IMR-90 (cell line): Measurements from ENCODE around the gene NHLRC1. TPM values are rescaled to one million over a fixed set of nuclear protein-coding genes. Genes with fewer than 3 reads are reported as not detected.

Source experiments
- ATAC-seq: fragments of 200-7000 bp; cut with Tn5 transposase; 2 replicates; pipeline ENCODE4 v1.9.1; 2020; ENCODE audit warnings: low read depth, mild to moderate bottlenecking, moderate library complexity
- BruUV-seq: library from RNA; stranded (reverse); fragments of 400-500 nt; replicated peaks from 2 replicates; lab custom pipeline; 2021; lab: Mats Ljungman, UMichigan
- CTCF ChIA-PET: fragments of 300-600 bp; formaldehyde crosslinking; extraction: SDS; loops from one replicate; lab custom pipeline; 2021; ENCODE audit warnings: antibody characterized with exemption; lab: Yijun Ruan, JAX
- POLR2A ChIA-PET: fragments of 300-600 bp; sonication (Branson Sonifier 250); formaldehyde crosslinking; loops from one replicate; lab custom pipeline; 2022; ENCODE audit warnings: antibody characterized with exemption; ENCODE audit not compliant: unreplicated experiment; lab: Charles Lee
- DNase-seq: peaks from one replicate; pipeline ENCODE4 v3.0.0; 2013
- H2AFZ ChIP-seq: replicated peaks from 2 replicates; pipeline ENCODE3; 2013; ENCODE audit warnings: low read length, mild to moderate bottlenecking; ENCODE audit not compliant: poor library complexity
- H2AK5ac ChIP-seq: 2 replicates; pipeline ENCODE4 v1.6.1; 2013; ENCODE audit warnings: low read depth, low read length, inconsistent platforms
- H2AK9ac ChIP-seq: replicated peaks from 2 replicates; pipeline ENCODE3; 2013; ENCODE audit warnings: mild to moderate bottlenecking, low read depth, low read length, moderate library complexity; ENCODE audit not compliant: poor library complexity
- H2BK120ac ChIP-seq: 2 replicates; pipeline ENCODE4 v1.6.1; 2013; ENCODE audit warnings: low read depth, low read length, inconsistent platforms
- H2BK15ac ChIP-seq: 3 replicates; pipeline ENCODE4 v1.6.1; 2013; ENCODE audit warnings: low read depth, low read length, inconsistent platforms
- H2BK20ac ChIP-seq: 2 replicates; pipeline ENCODE4 v1.6.1; 2013; ENCODE audit warnings: low read depth, mild to moderate bottlenecking, inconsistent platforms, low read length, moderate library complexity
- H2BK5ac ChIP-seq: 2 replicates; pipeline ENCODE4 v1.6.1; 2013; ENCODE audit warnings: mild to moderate bottlenecking, low read depth, low read length, inconsistent platforms; ENCODE audit not compliant: poor library complexity, severe bottlenecking
- H3K14ac ChIP-seq: replicated peaks from 2 replicates; pipeline ENCODE4 v1.6.1; 2013; ENCODE audit warnings: low read depth, low read length, inconsistent platforms
- H3K18ac ChIP-seq: 2 replicates; pipeline ENCODE4 v1.6.1; 2013; ENCODE audit warnings: low read depth, low read length, control low read depth
- H3K23ac ChIP-seq: 2 replicates; pipeline ENCODE4 v1.6.1; 2013; ENCODE audit warnings: low read depth, low read length, inconsistent platforms
- H3K27ac ChIP-seq: 2 replicates; pipeline ENCODE4 v1.5.1; 2013; ENCODE audit warnings: mild to moderate bottlenecking, control low read depth, low read length; ENCODE audit not compliant: insufficient read depth
- H3K27me3 ChIP-seq: 2 replicates; pipeline ENCODE4 v1.6.1; 2013; ENCODE audit warnings: low read length; ENCODE audit not compliant: control insufficient read depth, insufficient read depth
- H3K36me3 ChIP-seq: 2 replicates; pipeline ENCODE4 v1.6.1; 2013; ENCODE audit warnings: low read length, mixed read lengths; ENCODE audit not compliant: control insufficient read depth, insufficient read depth
- H3K4ac ChIP-seq: 2 replicates; pipeline ENCODE4 v1.6.1; 2013; ENCODE audit warnings: low read depth, low read length, inconsistent platforms
- H3K4me1 ChIP-seq: 2 replicates; pipeline ENCODE4 v1.6.1; 2013; ENCODE audit warnings: low read length, mixed read lengths; ENCODE audit not compliant: control insufficient read depth, insufficient read depth
- H3K4me2 ChIP-seq: 2 replicates; pipeline ENCODE4 v1.6.1; 2013; ENCODE audit warnings: low read depth, mild to moderate bottlenecking, control low read depth, low read length, moderate library complexity
- H3K4me3 ChIP-seq: 2 replicates; pipeline ENCODE4 v1.5.1; 2013; ENCODE audit warnings: low read depth, mild to moderate bottlenecking, control low read depth, low read length, moderate library complexity; ENCODE audit not compliant: insufficient read depth
- H3K56ac ChIP-seq: 2 replicates; pipeline ENCODE4 v1.6.1; 2013; ENCODE audit warnings: low read length, inconsistent platforms; ENCODE audit not compliant: insufficient read depth; ENCODE audit errors: extremely low read depth
- H3K79me1 ChIP-seq, 2 experiments: 2 replicates each; pipeline ENCODE4 v1.6.1; 2013; ENCODE audit warnings: low read length in 2 of 2, inconsistent platforms in 1 of 2, low read depth in 1 of 2
- H3K9ac ChIP-seq: 2 replicates; pipeline ENCODE4 v1.6.1; 2013; ENCODE audit warnings: low read depth, low read length, control low read depth
- H3K9me1 ChIP-seq: 2 replicates; pipeline ENCODE4 v1.6.1; 2013; ENCODE audit warnings: low read length, inconsistent platforms; ENCODE audit not compliant: insufficient read depth
- H3K9me3 ChIP-seq: 2 replicates; pipeline ENCODE4 v1.6.1; 2013; ENCODE audit warnings: low read length; ENCODE audit not compliant: control insufficient read depth, insufficient read depth
- H4K20me1 ChIP-seq: 2 replicates; pipeline ENCODE4 v1.6.1; 2013; ENCODE audit warnings: low read length, inconsistent platforms; ENCODE audit not compliant: insufficient read depth
- H4K5ac ChIP-seq: 2 replicates; pipeline ENCODE4 v1.6.1; 2013; ENCODE audit warnings: mild to moderate bottlenecking, low read depth, low read length, control low read depth
- H4K8ac ChIP-seq, 2 experiments: 2 replicates each; pipeline ENCODE4 v1.6.1; 2013; ENCODE audit warnings: low read depth in 2 of 2, low read length in 2 of 2, control low read depth in 1 of 2, inconsistent platforms in 1 of 2
- H4K91ac ChIP-seq: 2 replicates; pipeline ENCODE4 v1.6.1; 2013; ENCODE audit warnings: low read depth, low read length, inconsistent platforms; ENCODE audit not compliant: insufficient read depth
- BHLHE40 ChIP-seq: fragments of 150-350 bp; IDR thresholded peaks from 2 replicates; pipeline ENCODE4 v1.6.1; 2016; ENCODE audit warnings: mild to moderate bottlenecking, low read depth, low read length
- CEBPB ChIP-seq: IDR thresholded peaks from 2 replicates; pipeline ENCODE4 v1.6.1; 2012; ENCODE audit warnings: low read depth, low read length, improper control_type of control experiment
- RAD21 ChIP-seq: IDR thresholded peaks from 2 replicates; pipeline ENCODE4 v1.6.1; 2012; ENCODE audit warnings: low read length, improper control_type of control experiment
- RCOR1 ChIP-seq: IDR thresholded peaks from 2 replicates; pipeline ENCODE4 v1.6.1; 2012; ENCODE audit warnings: mild to moderate bottlenecking, low read length, improper control_type of control experiment; ENCODE audit not compliant: insufficient replicate concordance
- RFX5 ChIP-seq: IDR thresholded peaks from 2 replicates; pipeline ENCODE4 v1.8.0; 2012; ENCODE audit warnings: low read depth, mild to moderate bottlenecking, low read length, moderate library complexity
- SMC3 ChIP-seq: fragments of 150-350 bp; IDR thresholded peaks from 2 replicates; pipeline ENCODE4 v1.6.1; 2016; ENCODE audit warnings: low read depth, mild to moderate bottlenecking, antibody characterized with exemption, low read length, moderate library complexity
- WGBS, 2 experiments: methylation state at CpG; one replicate each; pipeline versions ENCODE4 v1.1.5 to v1.1.7; 2013; ENCODE audit warnings: missing lambda C conversion rate in 2 of 2; ENCODE audit not compliant: insufficient read length in 1 of 2; ENCODE audit errors: extremely low coverage in 2 of 2; 5-methylcytosine and 5-hydroxymethylcytosine counted together
- dilution Hi-C: fragments of 300-500 bp; cut with HindIII; formaldehyde crosslinking; loops from one replicate; pipeline ENCODE4 v1.14.3; 2018; ENCODE audit warnings: low sequenced_read_pairs; ENCODE audit not compliant: unreplicated experiment
- in situ Hi-C: fragments of 300-500 bp; cut with MboI; formaldehyde crosslinking; loops from 3 replicates; pipeline ENCODE4 v1.14.3; 2019; ENCODE audit warnings: low sequenced_read_pairs, inconsistent platforms, mixed read lengths
- intact Hi-C: fragments of 100-400 bp; cut with micrococcal nuclease; formaldehyde crosslinking; loops from 2 replicates; pipeline ENCODE4 v1.10.0; 2022
- polyA plus RNA-seq, 3 experiments: library from polyadenylated mRNA; depleted of rRNA; stranded (reverse); fragments of >200 nt; gene quantifications; 2 replicates each; pipeline ENCODE4 v1.2.3, GENCODE V29; 2012; ENCODE audit warnings: low replicate concordance in 1 of 3
- total RNA-seq: library from RNA; depleted of rRNA; stranded (reverse); fragments of >200 nt; gene quantifications from 2 replicates; pipeline ENCODE4 v1.2.3, GENCODE V29; 2012
- TF ChIP-seq, protein P1 (sequence below): conservative IDR thresholded peaks from 2 replicates; pipeline ENCODE4 v1.5.1; 2012; ENCODE audit warnings: mild to moderate bottlenecking, low read depth, low read length, improper control_type of control experiment

The NHLRC1 gene
- total and polyA plus RNA-seq, 2 of the 4 experiments (the other 2 are of a cell fraction) = 1.1 TPM

DNA sequence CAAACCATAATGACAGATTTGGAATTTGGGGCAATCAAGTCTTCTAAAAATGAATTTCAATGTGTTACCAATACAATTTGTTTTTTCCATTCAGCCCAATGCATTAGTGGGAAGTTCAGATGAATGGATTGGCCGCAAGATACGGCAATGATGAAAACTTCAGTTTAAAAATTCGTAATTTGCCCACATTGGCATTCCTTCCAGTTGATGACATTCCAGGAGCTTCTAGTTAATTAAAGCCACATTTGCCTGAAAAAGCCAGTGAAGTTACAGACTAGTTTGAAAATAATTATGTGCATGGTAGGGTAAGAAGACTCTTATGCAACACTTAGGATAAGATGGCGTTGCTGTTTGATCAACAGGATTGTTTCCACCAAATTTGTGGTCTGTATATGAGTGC is 46.2 kb downstream of the NHLRC1 start:
- no peak overlapping the region for H3K4me3 ChIP-seq
- intact Hi-C loops (no loop called here), in situ Hi-C loops (no loop called here), dilution Hi-C loops (no loop called here)
- H2AK5ac ChIP-seq = no peak overlapping the region
- H4K20me1 ChIP-seq = no peaks in the 10 kb centered on the region
- H3K4me2 ChIP-seq = no peak overlapping the region
- no peak overlapping the region for H4K5ac ChIP-seq
- H3K23ac ChIP-seq = no peak overlapping the region
- DNase-seq (no peak), ATAC-seq (no peak)
- BruUV-seq = no TSS peak
- no peak overlapping the region for H3K4ac ChIP-seq
- no peak overlapping the region for H2BK15ac ChIP-seq
- peaks cover 4% of the 10 kb centered on the region; the same call in 1 of the 2 replicates for H3K9me3 ChIP-seq
- H3K27me3 ChIP-seq = peaks cover 1% of the 10 kb centered on the region; the same call in 1 of the 2 replicates
- H3K4me1 ChIP-seq = no peaks in the 10 kb centered on the region
- TF ChIP-seq RCOR1 (no peak), RAD21 (no peak), RFX5 (no peak), SMC3 (no peak), CEBPB (no peak), BHLHE40 (no peak)
- TF ChIP-seq, protein P1, sequence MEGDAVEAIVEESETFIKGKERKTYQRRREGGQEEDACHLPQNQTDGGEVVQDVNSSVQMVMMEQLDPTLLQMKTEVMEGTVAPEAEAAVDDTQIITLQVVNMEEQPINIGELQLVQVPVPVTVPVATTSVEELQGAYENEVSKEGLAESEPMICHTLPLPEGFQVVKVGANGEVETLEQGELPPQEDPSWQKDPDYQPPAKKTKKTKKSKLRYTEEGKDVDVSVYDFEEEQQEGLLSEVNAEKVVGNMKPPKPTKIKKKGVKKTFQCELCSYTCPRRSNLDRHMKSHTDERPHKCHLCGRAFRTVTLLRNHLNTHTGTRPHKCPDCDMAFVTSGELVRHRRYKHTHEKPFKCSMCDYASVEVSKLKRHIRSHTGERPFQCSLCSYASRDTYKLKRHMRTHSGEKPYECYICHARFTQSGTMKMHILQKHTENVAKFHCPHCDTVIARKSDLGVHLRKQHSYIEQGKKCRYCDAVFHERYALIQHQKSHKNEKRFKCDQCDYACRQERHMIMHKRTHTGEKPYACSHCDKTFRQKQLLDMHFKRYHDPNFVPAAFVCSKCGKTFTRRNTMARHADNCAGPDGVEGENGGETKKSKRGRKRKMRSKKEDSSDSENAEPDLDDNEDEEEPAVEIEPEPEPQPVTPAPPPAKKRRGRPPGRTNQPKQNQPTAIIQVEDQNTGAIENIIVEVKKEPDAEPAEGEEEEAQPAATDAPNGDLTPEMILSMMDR = no peak
- no peak overlapping the region for H3K56ac ChIP-seq
- H3K36me3 ChIP-seq = no peaks in the 10 kb centered on the region
- H3K18ac ChIP-seq = no peak overlapping the region
- no peak overlapping the region for H3K9ac ChIP-seq
- CTCF ChIA-PET = no interaction called here
- no peaks in the 10 kb centered on the region for H3K79me1 ChIP-seq
- no peak overlapping the region for H3K27ac ChIP-seq
- no peak overlapping the region for H2AK9ac ChIP-seq
- no peak overlapping the region for H2BK20ac ChIP-seq
- H4K91ac ChIP-seq = no peak overlapping the region
- WGBS, 2 experiments = no CpG with 5 or more reads among the region's 4 CpGs
- POLR2A ChIA-PET = no interaction called here
- H3K14ac ChIP-seq = no peak overlapping the region
- no peak overlapping the region for H4K8ac ChIP-seq
- H2BK120ac ChIP-seq = no peak overlapping the region
- no peak overlapping the region for H2BK5ac ChIP-seq
- no peaks in the 10 kb centered on the region for H3K9me1 ChIP-seq
- H2AFZ ChIP-seq = no peak overlapping the region
